SK-N-DZ (cell line): ENCODE results near the gene KDSR.

ENCODE experiments used
- DNase-seq: peaks from one replicate; pipeline ENCODE4 v3.0.0-alpha.2; 2015; ENCODE audit warnings: low spot score

KDSR gene

GRCh38 chr18:63306819-63307550 lies 60.0 kb downstream of the KDSR start:
- no peak for DNase-seq

GRCh38 chr18:63306249-63306648 lies 60.8 kb downstream of the KDSR start:
- DNase-seq, result no peak

- DNase-seq, result no peak
These were observed 63.5 kb downstream of the KDSR start for GRCh38 chr18:63303547-63303946.

GRCh38 chr18:63302636-63303405 lies 64.2 kb downstream of the KDSR start:
- no peak for DNase-seq

- DNase-seq, result no peak
These were observed 64.8 kb downstream of the KDSR start for GRCh38 chr18:63302220-63302619.

- no peak for DNase-seq
These were observed 65.6 kb downstream of the KDSR start for GRCh38 chr18:63301434-63301833.

- DNase-seq, result no peak
These were observed 66.9 kb downstream of the KDSR start for GRCh38 chr18:63299837-63300745.

GRCh38 chr18:63298400-63299365 lies 68.3 kb downstream of the KDSR start:
- no peak for DNase-seq

GRCh38 chr18:63297687-63298399 lies 69.2 kb downstream of the KDSR start:
- no peak for DNase-seq

- DNase-seq, result no peak
These were observed 73.1 kb downstream of the KDSR start for GRCh38 chr18:63293935-63294334.

- no peak for DNase-seq
These were observed 73.9 kb downstream of the KDSR start for GRCh38 chr18:63292831-63293683.

- DNase-seq, result no peak
These were observed 75.7 kb downstream of the KDSR start for GRCh38 chr18:63291278-63291677.

- no peak for DNase-seq
These were observed 76.2 kb downstream of the KDSR start for GRCh38 chr18:63290821-63291200.

GRCh38 chr18:63290166-63290820 lies 76.7 kb downstream of the KDSR start:
- DNase-seq, result no peak

- no peak for DNase-seq
These were observed 78.7 kb downstream of the KDSR start for GRCh38 chr18:63288311-63288710.

GRCh38 chr18:63287691-63288220 lies 79.2 kb downstream of the KDSR start:
- DNase-seq, result no peak

- no peak for DNase-seq
These were observed 80.1 kb downstream of the KDSR start for GRCh38 chr18:63286926-63287325.
